GM19463 (cell line): ENCODE results near the gene KLHL5.
A peak's percentile ranks its signal among the peaks of the same experiment; 100 is the strongest.

Experiments
- ATAC-seq: cut with Tn5 transposase; IDR thresholded peaks from one replicate; pipeline ENCODE4 v1.9.1; 2021; ENCODE audit warnings: mild to moderate bottlenecking, moderate library complexity; ENCODE audit not compliant: unreplicated experiment

Gene KLHL5

GRCh38 chr4:39043861-39044363, 18.1 kb upstream of the KLHL5 start:
- ATAC-seq: no peak

- ATAC-seq: peak; percentile 66
Measured at GRCh38 chr4:39044364-39044955, 17.6 kb upstream of the KLHL5 start.

GRCh38 chr4:39044956-39045826, 16.8 kb upstream of the KLHL5 start:
- peak; percentile 19 for ATAC-seq

GRCh38 chr4:39045827-39046221, 16.2 kb upstream of the KLHL5 start:
- ATAC-seq: no peak

- ATAC-seq: no peak
Measured at GRCh38 chr4:39046249-39046648, 15.8 kb upstream of the KLHL5 start.

- ATAC-seq: no peak
Measured at GRCh38 chr4:39047681-39048080, 14.4 kb upstream of the KLHL5 start.

GRCh38 chr4:39048311-39048710, 13.7 kb upstream of the KLHL5 start:
- ATAC-seq: no peak

GRCh38 chr4:39050590-39050989, 11.4 kb upstream of the KLHL5 start:
- no peak for ATAC-seq

- ATAC-seq: no peak
Measured at GRCh38 chr4:39051492-39051891, 10.5 kb upstream of the KLHL5 start.

GRCh38 chr4:39053983-39054382, 8.0 kb upstream of the KLHL5 start:
- no peak for ATAC-seq

- ATAC-seq: no peak
Measured at GRCh38 chr4:39054497-39054896, 7.5 kb upstream of the KLHL5 start.

- ATAC-seq: no peak
Measured at GRCh38 chr4:39056023-39056422, 6.0 kb upstream of the KLHL5 start.

GRCh38 chr4:39061457-39061856, 575 bp upstream of the KLHL5 start:
- ATAC-seq: no peak

- ATAC-seq: no peak
Measured at GRCh38 chr4:39062770-39063097, 702 bp downstream of the KLHL5 start.

- ATAC-seq: no peak
Measured at GRCh38 chr4:39063430-39063829, 1.4 kb downstream of the KLHL5 start.

- no peak for ATAC-seq
Measured at GRCh38 chr4:39066371-39066770, 4.3 kb downstream of the KLHL5 start.

GRCh38 chr4:39067031-39067430, 5.0 kb downstream of the KLHL5 start:
- no peak for ATAC-seq

GRCh38 chr4:39067451-39067850, 5.4 kb downstream of the KLHL5 start:
- ATAC-seq: no peak

GRCh38 chr4:39068907-39069306, 6.9 kb downstream of the KLHL5 start:
- no peak for ATAC-seq

GRCh38 chr4:39078829-39079228, 16.8 kb downstream of the KLHL5 start:
- no peak for ATAC-seq

GRCh38 chr4:39083164-39083563, 21.1 kb downstream of the KLHL5 start:
- ATAC-seq: no peak

- ATAC-seq: no peak
Measured at GRCh38 chr4:39085891-39086290, 23.9 kb downstream of the KLHL5 start.
